GM21529 (cell line): ENCODE results near the gene PCID2.

Experiments
- ATAC-seq: cut with Tn5 transposase; IDR thresholded peaks from one replicate; pipeline ENCODE4 v1.9.1; 2021; ENCODE audit not compliant: unreplicated experiment

Gene PCID2

GRCh38 chr13:113220141-113220598, 11.7 kb upstream of the PCID2 start:
- ATAC-seq: no peak

GRCh38 chr13:113219256-113219940, 10.9 kb upstream of the PCID2 start:
- no peak for ATAC-seq

- no peak for ATAC-seq
Observed at GRCh38 chr13:113218586-113218985, 10.1 kb upstream of the PCID2 start.

GRCh38 chr13:113216254-113217048, 8.0 kb upstream of the PCID2 start:
- no peak for ATAC-seq

GRCh38 chr13:113211774-113212173, 3.3 kb upstream of the PCID2 start:
- no peak for ATAC-seq

GRCh38 chr13:113210833-113211232, 2.4 kb upstream of the PCID2 start:
- ATAC-seq: no peak

- peak; percentile 33 for ATAC-seq
Observed at GRCh38 chr13:113209759-113210421, 1.4 kb upstream of the PCID2 start.

- ATAC-seq: peak; percentile 44
Observed at GRCh38 chr13:113209336-113209758, 878 bp upstream of the PCID2 start, which contains the start of gene CUL4A. TSS of gene CUL4A (plus strand) at chr13:113209613. CDS start at chr13:113209628, 15 bp downstream.

- peak; percentile 21 for ATAC-seq
Observed at GRCh38 chr13:113207890-113208420, 514 bp downstream of the PCID2 start.

- no peak for ATAC-seq
Observed at GRCh38 chr13:113207460-113207859, 1.0 kb downstream of the PCID2 start.

- no peak for ATAC-seq
Observed at GRCh38 chr13:113205428-113205931, 3.0 kb downstream of the PCID2 start.

- no peak for ATAC-seq
Observed at GRCh38 chr13:113204378-113204734, 4.1 kb downstream of the PCID2 start.

- ATAC-seq: no peak
Observed at GRCh38 chr13:113203507-113204377, 4.7 kb downstream of the PCID2 start.

GRCh38 chr13:113202912-113203311, 5.6 kb downstream of the PCID2 start:
- no peak for ATAC-seq

- no peak for ATAC-seq
Observed at GRCh38 chr13:113201815-113202214, 6.7 kb downstream of the PCID2 start.

GRCh38 chr13:113196970-113197737, 11.3 kb downstream of the PCID2 start:
- ATAC-seq: no peak

- no peak for ATAC-seq
Observed at GRCh38 chr13:113195360-113195759, 13.1 kb downstream of the PCID2 start.

GRCh38 chr13:113192902-113193301, 15.6 kb downstream of the PCID2 start:
- no peak for ATAC-seq

GRCh38 chr13:113192279-113192678, 16.2 kb downstream of the PCID2 start:
- ATAC-seq: no peak

- no peak for ATAC-seq
Observed at GRCh38 chr13:113190181-113190580, 18.3 kb downstream of the PCID2 start.
